ENCODE measurements around the gene NME4.

GRCh38 chr16:401468-402348 is 4.7 kb downstream of the NME4 start, which contains the start of gene DECR2:
- TF ChIP-seq, protein P1, sequence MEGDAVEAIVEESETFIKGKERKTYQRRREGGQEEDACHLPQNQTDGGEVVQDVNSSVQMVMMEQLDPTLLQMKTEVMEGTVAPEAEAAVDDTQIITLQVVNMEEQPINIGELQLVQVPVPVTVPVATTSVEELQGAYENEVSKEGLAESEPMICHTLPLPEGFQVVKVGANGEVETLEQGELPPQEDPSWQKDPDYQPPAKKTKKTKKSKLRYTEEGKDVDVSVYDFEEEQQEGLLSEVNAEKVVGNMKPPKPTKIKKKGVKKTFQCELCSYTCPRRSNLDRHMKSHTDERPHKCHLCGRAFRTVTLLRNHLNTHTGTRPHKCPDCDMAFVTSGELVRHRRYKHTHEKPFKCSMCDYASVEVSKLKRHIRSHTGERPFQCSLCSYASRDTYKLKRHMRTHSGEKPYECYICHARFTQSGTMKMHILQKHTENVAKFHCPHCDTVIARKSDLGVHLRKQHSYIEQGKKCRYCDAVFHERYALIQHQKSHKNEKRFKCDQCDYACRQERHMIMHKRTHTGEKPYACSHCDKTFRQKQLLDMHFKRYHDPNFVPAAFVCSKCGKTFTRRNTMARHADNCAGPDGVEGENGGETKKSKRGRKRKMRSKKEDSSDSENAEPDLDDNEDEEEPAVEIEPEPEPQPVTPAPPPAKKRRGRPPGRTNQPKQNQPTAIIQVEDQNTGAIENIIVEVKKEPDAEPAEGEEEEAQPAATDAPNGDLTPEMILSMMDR (IDR thresholded peaks at IDR 0.05; ENCODE audit: low read length) = peak; percentile 65
- no peak for TF ChIP-seq EZH2 (IDR thresholded peaks at IDR 0.05; ENCODE audit: borderline replicate concordance, low read length)

Measured in OCI-LY1 (cell line).